GM12875 (cell line): ENCODE measurements around the gene NIT1.

ENCODE experiments used
- H3K4me3 ChIP-seq: one replicate; pipeline ENCODE4 v1.5.1; 2011; ENCODE audit warnings: low read depth, low read length, control low read depth
- TF ChIP-seq, protein P1 (sequence below): IDR thresholded peaks from 2 replicates; pipeline ENCODE4 v1.5.1; 2011; ENCODE audit warnings: low read depth, mild to moderate bottlenecking, control low read depth, inconsistent platforms, low read length, moderate library complexity, borderline replicate concordance; ENCODE audit not compliant: insufficient read depth

NIT1 gene

DNA sequence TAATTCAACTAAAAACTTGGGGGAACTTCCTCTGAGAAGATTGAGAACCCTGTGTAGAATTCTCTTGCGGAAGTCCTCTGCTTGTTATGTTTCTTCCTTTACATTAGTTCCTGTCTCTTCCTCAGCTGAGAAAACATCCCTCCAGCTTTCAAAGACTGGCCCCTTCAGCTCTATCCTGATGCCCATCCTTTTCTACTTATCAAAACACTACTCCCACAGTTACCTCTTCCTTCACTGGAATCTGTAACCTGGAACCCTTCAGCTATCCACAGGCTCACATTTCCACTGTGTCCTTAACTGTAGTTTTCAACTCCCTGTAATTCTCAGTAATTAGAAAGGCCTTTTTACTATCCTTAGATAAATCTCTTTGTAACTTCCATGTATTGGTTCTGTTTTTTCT is 20.5 kb downstream of the NIT1 start:
- no peak overlapping the region for H3K4me3 ChIP-seq
- TF ChIP-seq, protein P1, sequence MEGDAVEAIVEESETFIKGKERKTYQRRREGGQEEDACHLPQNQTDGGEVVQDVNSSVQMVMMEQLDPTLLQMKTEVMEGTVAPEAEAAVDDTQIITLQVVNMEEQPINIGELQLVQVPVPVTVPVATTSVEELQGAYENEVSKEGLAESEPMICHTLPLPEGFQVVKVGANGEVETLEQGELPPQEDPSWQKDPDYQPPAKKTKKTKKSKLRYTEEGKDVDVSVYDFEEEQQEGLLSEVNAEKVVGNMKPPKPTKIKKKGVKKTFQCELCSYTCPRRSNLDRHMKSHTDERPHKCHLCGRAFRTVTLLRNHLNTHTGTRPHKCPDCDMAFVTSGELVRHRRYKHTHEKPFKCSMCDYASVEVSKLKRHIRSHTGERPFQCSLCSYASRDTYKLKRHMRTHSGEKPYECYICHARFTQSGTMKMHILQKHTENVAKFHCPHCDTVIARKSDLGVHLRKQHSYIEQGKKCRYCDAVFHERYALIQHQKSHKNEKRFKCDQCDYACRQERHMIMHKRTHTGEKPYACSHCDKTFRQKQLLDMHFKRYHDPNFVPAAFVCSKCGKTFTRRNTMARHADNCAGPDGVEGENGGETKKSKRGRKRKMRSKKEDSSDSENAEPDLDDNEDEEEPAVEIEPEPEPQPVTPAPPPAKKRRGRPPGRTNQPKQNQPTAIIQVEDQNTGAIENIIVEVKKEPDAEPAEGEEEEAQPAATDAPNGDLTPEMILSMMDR: no peak

DNA sequence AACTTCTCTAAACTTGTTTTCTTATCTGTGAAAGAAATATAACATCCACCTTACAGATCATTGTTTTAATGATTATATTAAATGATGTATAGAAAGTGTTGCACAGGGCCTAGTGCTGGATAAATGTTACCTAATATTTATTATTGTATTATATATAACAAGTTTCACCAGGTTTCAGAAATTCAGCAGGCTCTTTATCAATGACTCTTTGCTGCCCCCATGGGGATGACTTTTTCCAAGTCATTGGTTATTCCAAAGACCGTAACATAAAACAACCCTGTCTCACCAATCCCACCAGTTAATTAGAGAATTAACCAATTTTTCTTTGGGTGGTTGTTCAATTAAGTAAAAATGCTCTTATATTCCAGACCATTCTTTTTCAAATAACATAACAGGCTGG is 21.9 kb downstream of the NIT1 start:
- TF ChIP-seq, protein P1: peak; percentile 10; the same call in 1 of the 2 replicates
- H3K4me3 ChIP-seq: no peak overlapping the region

DNA sequence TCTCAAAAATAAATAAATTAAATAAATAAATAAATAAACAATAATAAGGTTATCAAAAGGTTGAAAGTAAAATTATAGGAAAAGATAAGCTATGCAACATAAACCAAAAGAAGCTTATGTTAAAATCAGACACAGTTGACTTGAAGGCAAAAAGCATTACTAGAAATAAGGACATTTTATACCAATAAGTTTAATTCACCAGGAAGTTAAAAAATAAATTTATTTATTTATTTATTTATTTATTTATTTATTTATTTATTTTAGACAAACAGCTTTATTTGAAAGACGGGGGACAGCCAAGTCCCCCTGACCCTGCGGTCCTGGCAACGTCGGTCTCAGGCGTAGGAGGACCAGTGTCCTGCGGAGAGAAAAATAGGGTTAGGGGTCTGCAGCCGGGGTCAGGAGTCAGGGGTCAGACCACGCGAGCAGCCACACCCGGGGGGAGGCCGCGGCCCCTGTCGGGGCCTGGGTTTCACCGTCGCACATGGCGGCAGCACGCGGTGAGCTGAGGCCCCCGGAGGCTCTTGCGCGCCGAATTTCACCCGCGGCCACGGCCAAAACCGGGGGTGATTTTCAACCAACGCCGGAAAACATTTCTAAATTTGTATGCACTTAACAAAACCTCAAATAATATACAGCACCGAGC is 23.0 kb downstream of the NIT1 start:
- no peak overlapping the region for H3K4me3 ChIP-seq
- TF ChIP-seq, protein P1: no peak

- no peak overlapping the region for H3K4me3 ChIP-seq
- TF ChIP-seq, protein P1: no peak
Observed at GRCh38 chr1:161145832-161146231, 27.9 kb downstream of the NIT1 start.

- peak overlapping the region; percentile 57 for H3K4me3 ChIP-seq
- TF ChIP-seq, protein P1: no peak
Observed at GRCh38 chr1:161153176-161153575, 35.3 kb downstream of the NIT1 start.

DNA sequence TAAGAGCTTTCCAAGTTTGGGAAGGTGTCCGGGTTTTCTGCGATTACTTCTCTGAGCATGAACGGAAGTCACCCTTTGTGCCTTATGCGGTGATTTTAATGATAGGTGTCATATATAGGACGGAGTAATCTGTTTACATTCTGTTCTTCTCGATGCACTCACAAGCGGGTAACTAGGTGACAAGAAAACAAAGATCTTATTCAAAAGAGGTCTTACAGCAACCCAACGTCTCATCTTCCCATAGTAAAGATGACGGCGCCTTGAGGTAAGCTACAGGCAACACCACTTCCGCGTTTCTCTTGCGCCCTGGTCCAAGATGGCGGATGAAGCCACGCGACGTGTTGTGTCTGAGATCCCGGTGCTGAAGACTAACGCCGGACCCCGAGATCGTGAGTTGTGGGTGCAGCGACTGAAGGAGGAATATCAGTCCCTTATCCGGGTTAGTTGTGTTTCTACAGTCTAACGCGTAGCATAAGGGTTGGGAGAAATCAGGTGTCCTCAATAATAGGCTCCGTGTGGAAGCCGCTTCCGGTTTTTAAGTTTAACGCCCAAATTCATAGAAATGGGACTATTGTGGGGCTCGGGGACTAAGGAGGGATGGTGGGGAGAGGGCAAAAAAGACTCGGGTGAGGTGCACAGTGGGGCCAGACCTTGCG is 35.9 kb downstream of the NIT1 start, which contains the start of gene UFC1:
TSS of gene UFC1 (plus strand) at position 297 of the 656 bp plus-strand sequence. CDS start at position 317, 20 bp downstream.
- peak within 1 kb of the TSS; percentile 57 for H3K4me3 ChIP-seq
- TF ChIP-seq, protein P1: no peak

DNA sequence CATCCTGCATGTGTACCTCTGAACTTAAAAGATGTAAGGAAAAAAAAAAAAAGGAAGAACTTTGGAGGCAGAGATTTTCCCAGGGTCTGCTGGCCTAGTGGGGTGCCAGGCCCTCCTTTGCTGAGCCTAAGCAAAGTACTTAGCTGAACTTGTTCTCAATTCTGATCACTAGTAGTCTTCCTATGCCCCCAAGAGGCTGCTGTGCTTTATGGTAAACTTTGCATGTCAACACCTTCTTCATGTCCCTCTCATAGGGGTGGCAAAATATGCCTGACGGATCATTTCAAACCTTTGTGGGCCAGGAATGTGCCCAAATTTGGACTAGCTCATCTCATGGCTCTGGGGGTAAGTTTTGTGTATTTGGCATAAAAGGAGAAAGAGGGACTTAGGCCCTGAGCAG is 40.0 kb downstream of the NIT1 start:
- TF ChIP-seq, protein P1: no peak
- H3K4me3 ChIP-seq: no peak overlapping the region
